Endothelial cell of umbilical vein (primary cell): ENCODE data around the gene NFILZ. TPM values are rescaled to one million over a fixed set of nuclear protein-coding genes. Genes with fewer than 3 reads are reported as not detected.

Source experiments
- BruUV-seq: library from RNA; stranded (reverse); fragments of 400-500 nt; replicated peaks from 2 replicates; lab custom pipeline; 2021; lab: Mats Ljungman, UMichigan
- CTCF ChIA-PET: fragments of 300-600, 350-600 bp; sonication (Branson Sonifier 250); formaldehyde crosslinking; loops from one replicate; lab custom pipeline; 2021; ENCODE audit warnings: antibody characterized with exemption, inconsistent platforms; lab: Charles Lee
- POLR2A ChIA-PET: fragments of 300-600, 350-600 bp; sonication (Branson Sonifier 250); formaldehyde crosslinking; loops from one replicate; lab custom pipeline; 2021; ENCODE audit warnings: antibody characterized with exemption, inconsistent platforms; lab: Charles Lee
- DNase-seq: peaks from one replicate; pipeline ENCODE4 v3.0.0-alpha.2; 2011; ENCODE audit warnings: low read depth, low spot score
- FAIRE-seq: peaks from 2 replicates; lab custom pipeline; 2011; peaks lifted over from hg19 to GRCh38; lab: Jason Lieb, UNC
- H2AFZ ChIP-seq: 2 replicates; pipeline ENCODE4 v1.6.0; 2012; ENCODE audit warnings: low read depth, low read length, control low read depth, inconsistent platforms
- H3K27ac ChIP-seq: 2 replicates; pipeline ENCODE4 v1.5.1; 2011; ENCODE audit warnings: low read depth, mild to moderate bottlenecking, control low read depth, low read length, moderate library complexity; ENCODE audit not compliant: insufficient read depth
- H3K27me3 ChIP-seq, 2 experiments: 2 replicates each; pipeline versions ENCODE4 v1.6.0 to v1.6.1; 2011; ENCODE audit warnings: low read length in 2 of 2, mixed read lengths in 1 of 2; ENCODE audit not compliant: control insufficient read depth in 2 of 2, insufficient read depth in 2 of 2
- H3K36me3 ChIP-seq, 2 experiments: 2 replicates in 1 of 2; 3 replicates in 1 of 2; pipeline ENCODE4 v1.5.1; 2011; ENCODE audit warnings: low read length in 2 of 2, mild to moderate bottlenecking in 1 of 2, moderate library complexity in 1 of 2; ENCODE audit not compliant: control insufficient read depth in 2 of 2, insufficient read depth in 2 of 2; ENCODE audit errors: extremely low read depth in 1 of 2
- H3K4me1 ChIP-seq: 3 replicates; pipeline ENCODE4 v1.5.1; 2011; ENCODE audit warnings: mild to moderate bottlenecking, low read length; ENCODE audit not compliant: control insufficient read depth, insufficient read depth; ENCODE audit errors: extremely low read depth
- H3K4me2 ChIP-seq: 2 replicates; pipeline ENCODE4 v1.6.1; 2011; ENCODE audit warnings: low read length, control low read depth, mixed read lengths; ENCODE audit not compliant: insufficient read depth
- H3K4me3 ChIP-seq, 3 experiments: fragments of 200-600 bp in 1 of 3; sonication (generic), shearing (Covaris generic) in 1 of 3; replicated peaks in 1 of 3; 2 replicates each; pipeline ENCODE4 v1.5.1; 2011 to 2016; ENCODE audit warnings: control low read depth in 3 of 3, low read length in 3 of 3, mild to moderate bottlenecking in 2 of 3, inconsistent platforms in 1 of 3, low read depth in 1 of 3, moderate library complexity in 1 of 3; ENCODE audit not compliant: insufficient read depth in 1 of 3
- H3K79me2 ChIP-seq: 2 replicates; pipeline ENCODE4 v1.6.0; 2012; ENCODE audit warnings: low read length, inconsistent platforms; ENCODE audit not compliant: control insufficient read depth, insufficient read depth
- H3K9ac ChIP-seq: replicated peaks from 2 replicates; pipeline ENCODE3; 2011; ENCODE audit warnings: low read length, control low read depth; ENCODE audit not compliant: insufficient read depth; ENCODE audit errors: extremely low read depth
- H3K9me1 ChIP-seq: replicated peaks from 3 replicates; pipeline ENCODE4 v1.6.0; 2011; ENCODE audit warnings: mild to moderate bottlenecking, low read length; ENCODE audit not compliant: control insufficient read depth, insufficient read depth; ENCODE audit errors: extremely low read depth
- H3K9me3 ChIP-seq: replicated peaks from 2 replicates; pipeline ENCODE4 v1.5.1; 2012; ENCODE audit warnings: low read length, inconsistent platforms; ENCODE audit not compliant: control insufficient read depth, insufficient read depth
- H4K20me1 ChIP-seq: replicated peaks from 2 replicates; pipeline ENCODE3; 2011; ENCODE audit warnings: mild to moderate bottlenecking, low read length; ENCODE audit not compliant: control insufficient read depth, insufficient read depth; ENCODE audit errors: extremely low read depth
- CTCF ChIP-seq, 2 donors: IDR thresholded peaks; 1 replicate in 1 of 2; 2 replicates in 1 of 2; pipeline ENCODE4 v1.5.1; 2011; ENCODE audit warnings: low read length in 2 of 2, mild to moderate bottlenecking in 2 of 2, moderate library complexity in 2 of 2, control low read depth in 1 of 2, inconsistent platforms in 1 of 2, low read depth in 1 of 2; ENCODE audit not compliant: insufficient read depth in 1 of 2; ENCODE audit errors: extremely low read depth in 1 of 2
- EZH2 ChIP-seq: IDR thresholded peaks from 2 replicates; pipeline ENCODE4 v1.6.1; 2012; ENCODE audit warnings: borderline replicate concordance, low read depth, mild to moderate bottlenecking, moderate library complexity, low read length, inconsistent platforms; ENCODE audit not compliant: severe bottlenecking
- FOS ChIP-seq: IDR thresholded peaks from 2 replicates; pipeline ENCODE4 v1.6.1; 2011; ENCODE audit warnings: mild to moderate bottlenecking, low read length, moderate library complexity, borderline replicate concordance; ENCODE audit not compliant: insufficient read depth
- GATA2 ChIP-seq: IDR thresholded peaks from 2 replicates; pipeline ENCODE4 v1.7.0; 2011; ENCODE audit warnings: low read depth, mild to moderate bottlenecking, moderate library complexity, mixed read lengths, low read length; ENCODE audit not compliant: insufficient read length, insufficient read depth
- JUN ChIP-seq: IDR thresholded peaks from 2 replicates; pipeline ENCODE4 v1.6.1; 2011; ENCODE audit warnings: borderline replicate concordance, low read depth; ENCODE audit not compliant: insufficient read length, insufficient read depth
- MYC ChIP-seq: IDR thresholded peaks from one replicate; pipeline ENCODE4 v1.6.1; 2011; ENCODE audit warnings: mild to moderate bottlenecking, low read depth, low read length
- POLR2A ChIP-seq: IDR thresholded peaks from 2 replicates; pipeline ENCODE4 v1.6.1; 2012; ENCODE audit warnings: low read depth, mild to moderate bottlenecking, control low read depth, low read length
- POLR2AphosphoS5 ChIP-seq: IDR thresholded peaks from 2 replicates; pipeline ENCODE4 v1.6.1; 2012; ENCODE audit warnings: low read depth, mild to moderate bottlenecking, control low read depth, low read length, moderate library complexity; ENCODE audit not compliant: insufficient read depth
- dilution Hi-C: fragments of 300-500 bp; cut with MboI; formaldehyde crosslinking; loops from one replicate; pipeline ENCODE4 v1.15.0; 2019; ENCODE audit warnings: low sequenced_read_pairs; ENCODE audit not compliant: extremely low pct_ligation_motif_present
- intact Hi-C: fragments of 100-400 bp; cut with micrococcal nuclease; formaldehyde crosslinking; loops from one replicate; pipeline ENCODE4 v1.10.0; 2022
- polyA plus RNA-seq, 4 experiments: library from polyadenylated mRNA; depleted of rRNA in 3 of 4; stranded (reverse) in 3 of 4; unstranded in 1 of 4; fragments of >200 nt; gene quantifications; 2 replicates each; pipeline versions ENCODE4 v1.2.1 to v1.2.3, GENCODE V29; 2011 to 2012; ENCODE audit warnings: missing spikeins in 1 of 4
- total RNA-seq: library from RNA; stranded (reverse); gene quantifications from 2 replicates; pipeline ENCODE4 v1.2.3, GENCODE V29; 2021
- TF ChIP-seq, protein P1 (sequence below): IDR thresholded peaks from 2 replicates; pipeline ENCODE4 v1.6.1; 2011; ENCODE audit not compliant: insufficient read depth, insufficient read length

Gene NFILZ
- total and polyA plus RNA-seq, 2 donors (not counting 3 experiments of a cell fraction or from before 2014, with no cell fraction given) = not detected

GRCh38 chr19:8600816-8601215 lies 29.6 kb upstream of the NFILZ start:
- Histone ChIP-seq H2AFZ (no peak overlapping the region), H3K27me3 (no peaks in the 10 kb centered on the region), H3K9me3 (no peaks in the 10 kb centered on the region), H3K36me3 (no peaks in the 10 kb centered on the region), H3K79me2 (no peaks in the 10 kb centered on the region), H3K9me1 (no peaks in the 10 kb centered on the region), H3K9ac (no peak overlapping the region), H3K4me3 (no peak overlapping the region), H3K4me1 (no peaks in the 10 kb centered on the region), H3K4me2 (no peak overlapping the region), H3K27ac (no peak overlapping the region), H4K20me1 (no peaks in the 10 kb centered on the region)
- CTCF ChIA-PET = no interaction called here
- FAIRE-seq = no peak
- no TSS peak for BruUV-seq
- TF ChIP-seq CTCF (IDR thresholded peaks at IDR 0.05; ENCODE audit: extremely low read depth in 1 of 2, insufficient read depth in 1 of 2, low read depth in 1 of 2, low read length in 2 of 2) (no peak), POLR2AphosphoS5 (no peak), JUN (no peak)
- TF ChIP-seq, protein P1, sequence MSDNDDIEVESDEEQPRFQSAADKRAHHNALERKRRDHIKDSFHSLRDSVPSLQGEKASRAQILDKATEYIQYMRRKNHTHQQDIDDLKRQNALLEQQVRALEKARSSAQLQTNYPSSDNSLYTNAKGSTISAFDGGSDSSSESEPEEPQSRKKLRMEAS = no peak
- no peak for DNase-seq
- intact Hi-C loops = no loop called here
- POLR2A ChIA-PET = no interaction called here
- dilution Hi-C loops = no loop called here

DNA sequence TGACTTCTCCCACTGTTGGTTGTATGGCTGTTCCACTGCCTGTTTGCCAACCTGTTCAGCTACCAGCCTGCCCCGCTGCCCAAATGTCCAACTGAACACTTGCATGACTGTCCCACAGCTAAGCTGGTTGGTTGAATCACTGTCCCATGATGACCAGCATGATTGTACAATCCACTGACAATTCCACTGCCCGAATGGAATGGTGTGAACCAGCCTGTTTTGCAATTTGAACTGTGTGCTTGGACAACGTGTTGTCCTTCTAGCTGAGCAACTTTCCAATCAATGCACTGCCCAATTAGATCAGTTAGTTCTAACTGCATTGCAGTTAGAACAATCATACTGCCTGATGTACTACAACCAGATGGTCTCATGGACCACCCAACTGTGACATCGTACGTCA lies 28.6 kb upstream of the NFILZ start:
- TF ChIP-seq FOS (no peak), GATA2 (no peak), JUN (no peak), CTCF (IDR thresholded peaks at IDR 0.05; ENCODE audit: extremely low read depth in 1 of 2, insufficient read depth in 1 of 2, low read depth in 1 of 2, low read length in 2 of 2) (no peak), MYC (no peak), EZH2 (no peak), POLR2A (no peak), POLR2AphosphoS5 (no peak)
- TF ChIP-seq, protein P1 = no peak
- no peak overlapping the region for H2AFZ ChIP-seq
- POLR2A ChIA-PET = no interaction called here
- H4K20me1 ChIP-seq = no peaks in the 10 kb centered on the region
- dilution Hi-C loops = no loop called here
- no peaks in the 10 kb centered on the region for H3K9me1 ChIP-seq
- intact Hi-C loops = no loop called here
- DNase-seq = no peak
- no peak overlapping the region for H3K9ac ChIP-seq
- H3K4me1 ChIP-seq = no peaks in the 10 kb centered on the region
- no peaks in the 10 kb centered on the region for H3K79me2 ChIP-seq
- no peak overlapping the region for H3K4me2 ChIP-seq
- no peaks in the 10 kb centered on the region for H3K27me3 ChIP-seq
- no TSS peak for BruUV-seq
- CTCF ChIA-PET = interaction anchor here (1.5 kb wide), 1 partner anchor 12 kb away, joined by 3 read pairs; no protein-coding TSS in a partner anchor
- H3K4me3 ChIP-seq = no peak overlapping the region
- no peak overlapping the region for H3K27ac ChIP-seq
- FAIRE-seq = no peak
- no peaks in the 10 kb centered on the region for H3K9me3 ChIP-seq
- no peaks in the 10 kb centered on the region for H3K36me3 ChIP-seq
